IPS-15b (cell line): ENCODE data around the gene PAQR8.

Source experiments
- H3K27me3 ChIP-seq: one replicate; pipeline ENCODE4 v1.6.1; 2013; ENCODE audit warnings: low read length; ENCODE audit not compliant: control insufficient read depth, insufficient read depth
- H3K36me3 ChIP-seq: one replicate; pipeline ENCODE4 v1.6.1; 2013; ENCODE audit warnings: low read length; ENCODE audit not compliant: control insufficient read depth, insufficient read depth
- H3K4me1 ChIP-seq: one replicate; pipeline ENCODE4 v1.6.1; 2013; ENCODE audit warnings: mild to moderate bottlenecking, low read length; ENCODE audit not compliant: control insufficient read depth, insufficient read depth
- H3K4me3 ChIP-seq: one replicate; pipeline ENCODE4 v1.5.1; 2013; ENCODE audit warnings: low read depth, low read length
- H3K9ac ChIP-seq: one replicate; pipeline ENCODE4 v1.6.1; 2013; ENCODE audit warnings: low read depth, mild to moderate bottlenecking, low read length
- H3K9me3 ChIP-seq: one replicate; pipeline ENCODE4 v1.6.1; 2013; ENCODE audit warnings: mild to moderate bottlenecking, low read length; ENCODE audit not compliant: control insufficient read depth, insufficient read depth

PAQR8 gene

GRCh38 chr6:52331793-52332457 lies 30.0 kb upstream of the PAQR8 start:
- H3K4me1 ChIP-seq = peaks cover 6% of the 10 kb centered on the region
- H3K9me3 ChIP-seq = no peaks in the 10 kb centered on the region
- no peaks in the 10 kb centered on the region for H3K36me3 ChIP-seq
- no peak overlapping the region for H3K9ac ChIP-seq
- H3K27me3 ChIP-seq = no peaks in the 10 kb centered on the region
- no peak overlapping the region for H3K4me3 ChIP-seq

GRCh38 chr6:52333840-52334200 lies 28.1 kb upstream of the PAQR8 start:
- no peaks in the 10 kb centered on the region for H3K9me3 ChIP-seq
- H3K36me3 ChIP-seq = no peaks in the 10 kb centered on the region
- no peaks in the 10 kb centered on the region for H3K27me3 ChIP-seq
- no peak overlapping the region for H3K9ac ChIP-seq
- H3K4me3 ChIP-seq = no peak overlapping the region
- H3K4me1 ChIP-seq = peaks cover 5% of the 10 kb centered on the region

- H3K9me3 ChIP-seq = no peaks in the 10 kb centered on the region
- H3K4me3 ChIP-seq = no peak overlapping the region
- H3K27me3 ChIP-seq = no peaks in the 10 kb centered on the region
- H3K4me1 ChIP-seq = peaks cover 3% of the 10 kb centered on the region
- no peak overlapping the region for H3K9ac ChIP-seq
- no peaks in the 10 kb centered on the region for H3K36me3 ChIP-seq
Measured at GRCh38 chr6:52335576-52335975, 26.4 kb upstream of the PAQR8 start.

- H3K9me3 ChIP-seq = no peaks in the 10 kb centered on the region
- peaks cover under 1% of the 10 kb centered on the region for H3K4me1 ChIP-seq
Measured at GRCh38 chr6:52336919-52337561, 24.9 kb upstream of the PAQR8 start.

GRCh38 chr6:52337633-52338290 lies 24.2 kb upstream of the PAQR8 start:
- no peak overlapping the region for H3K9ac ChIP-seq
- H3K4me3 ChIP-seq = no peak overlapping the region
- no peaks in the 10 kb centered on the region for H3K36me3 ChIP-seq
- no peaks in the 10 kb centered on the region for H3K9me3 ChIP-seq
- no peaks in the 10 kb centered on the region for H3K4me1 ChIP-seq
- no peaks in the 10 kb centered on the region for H3K27me3 ChIP-seq

More at GRCh38 chr6:52336919-52337561, 24.9 kb upstream of the PAQR8 start:
- no peak overlapping the region for H3K4me3 ChIP-seq
- H3K27me3 ChIP-seq = no peaks in the 10 kb centered on the region
- H3K36me3 ChIP-seq = no peaks in the 10 kb centered on the region
- H3K9ac ChIP-seq = no peak overlapping the region

- Histone ChIP-seq H3K4me3 (no peak overlapping the region), H3K9me3 (no peaks in the 10 kb centered on the region), H3K36me3 (no peaks in the 10 kb centered on the region), H3K9ac (no peak overlapping the region), H3K27me3 (no peaks in the 10 kb centered on the region), H3K4me1 (no peaks in the 10 kb centered on the region)
Measured at GRCh38 chr6:52340603-52340880, 21.4 kb upstream of the PAQR8 start.

GRCh38 chr6:52341561-52342260 lies 20.2 kb upstream of the PAQR8 start:
- Histone ChIP-seq H3K27me3 (no peaks in the 10 kb centered on the region), H3K4me3 (no peak overlapping the region), H3K9ac (no peak overlapping the region), H3K4me1 (no peaks in the 10 kb centered on the region), H3K9me3 (no peaks in the 10 kb centered on the region), H3K36me3 (no peaks in the 10 kb centered on the region)

- Histone ChIP-seq H3K9me3 (no peaks in the 10 kb centered on the region), H3K9ac (no peak overlapping the region), H3K36me3 (no peaks in the 10 kb centered on the region), H3K4me1 (no peaks in the 10 kb centered on the region), H3K4me3 (no peak overlapping the region), H3K27me3 (no peaks in the 10 kb centered on the region)
Measured at GRCh38 chr6:52345311-52345710, 16.6 kb upstream of the PAQR8 start.

GRCh38 chr6:52346503-52346902 lies 15.4 kb upstream of the PAQR8 start:
- Histone ChIP-seq H3K36me3 (no peaks in the 10 kb centered on the region), H3K9me3 (no peaks in the 10 kb centered on the region), H3K27me3 (no peaks in the 10 kb centered on the region), H3K9ac (no peak overlapping the region), H3K4me1 (no peaks in the 10 kb centered on the region), H3K4me3 (no peak overlapping the region)

GRCh38 chr6:52347818-52348217 lies 14.1 kb upstream of the PAQR8 start:
- H3K4me3 ChIP-seq = no peak overlapping the region
- H3K9me3 ChIP-seq = no peaks in the 10 kb centered on the region
- H3K27me3 ChIP-seq = no peaks in the 10 kb centered on the region
- peaks cover 4% of the 10 kb centered on the region for H3K4me1 ChIP-seq
- H3K9ac ChIP-seq = no peak overlapping the region
- H3K36me3 ChIP-seq = no peaks in the 10 kb centered on the region

GRCh38 chr6:52351879-52352238 lies 10.1 kb upstream of the PAQR8 start:
- Histone ChIP-seq H3K4me1 (peaks cover 4% of the 10 kb centered on the region), H3K27me3 (no peaks in the 10 kb centered on the region), H3K4me3 (no peak overlapping the region), H3K36me3 (no peaks in the 10 kb centered on the region), H3K9ac (no peak overlapping the region), H3K9me3 (no peaks in the 10 kb centered on the region)
